Activated B cell treated with CpG ODN at 0.5 μM for 24 hours (primary cell): ENCODE results near the gene MORC2. TPM values are rescaled to one million over a fixed set of nuclear protein-coding genes. Genes with fewer than 3 reads are reported as not detected.

Source experiments
- ATAC-seq: fragments of 200-7000 bp; cut with Tn5 transposase; one replicate; pipeline ENCODE4 v1.10.0; 2021; ENCODE audit warnings: low read depth, mild to moderate bottlenecking, moderate library complexity
- CTCF ChIA-PET: fragments of 350-600 bp; sonication (Branson Sonifier 250); formaldehyde crosslinking; loops from one replicate; lab custom pipeline; 2021; ENCODE audit warnings: antibody characterized with exemption; lab: Charles Lee
- POLR2A ChIA-PET: fragments of 350-600 bp; sonication (Branson Sonifier 250); formaldehyde crosslinking; loops from one replicate; lab custom pipeline; 2021; ENCODE audit warnings: antibody characterized with exemption; lab: Charles Lee
- DNase-seq: peaks from one replicate; pipeline ENCODE4 v3.0.0; 2022
- H3K27ac Mint-ChIP-seq: one replicate; pipeline ENCODE4 v1.8.0; 2020; ENCODE audit warnings: mixed read lengths
- H3K27me3 Mint-ChIP-seq: one replicate; pipeline ENCODE4 v1.8.0; 2021; ENCODE audit warnings: mixed read lengths
- H3K36me3 Mint-ChIP-seq: one replicate; pipeline ENCODE4 v1.8.0; 2021; ENCODE audit warnings: low read depth, mixed read lengths
- H3K4me1 Mint-ChIP-seq: one replicate; pipeline ENCODE4 v1.8.0; 2021; ENCODE audit warnings: mixed read lengths
- H3K4me3 Mint-ChIP-seq: one replicate; pipeline ENCODE4 v1.8.0; 2020; ENCODE audit warnings: mild to moderate bottlenecking, mixed read lengths
- H3K9me3 Mint-ChIP-seq: one replicate; pipeline ENCODE4 v1.8.0; 2020; ENCODE audit warnings: mixed read lengths
- intact Hi-C: fragments of 100-400 bp; cut with micrococcal nuclease; formaldehyde crosslinking; loops from one replicate; pipeline ENCODE4 v1.15.1; 2024
- total RNA-seq: library from RNA; stranded (reverse); gene quantifications from 2 replicates; pipeline ENCODE4 v1.2.3, GENCODE V29; 2022
- TF ChIP-seq, protein P1 (sequence below): fragments of 200-600 bp; IDR thresholded peaks from one replicate; pipeline ENCODE4 v1.8.0; 2022; ENCODE audit warnings: antibody characterized with exemption, mild to moderate bottlenecking

MORC2 gene
- total RNA-seq, 1 donor from 2014 or later, result 23.8 TPM

GRCh38 chr22:30953206-30953605 is 15.4 kb downstream of the MORC2 start:
- H3K27ac Mint-ChIP-seq, result no peak overlapping the region
- H3K36me3 Mint-ChIP-seq, result peaks cover 69% of the 10 kb centered on the region
- no peak for ATAC-seq
- ChIA-PET POLR2A (no interaction called here), CTCF (no interaction called here)
- no peaks in the 10 kb centered on the region for H3K27me3 Mint-ChIP-seq
- H3K4me1 Mint-ChIP-seq, result no peaks in the 10 kb centered on the region
- TF ChIP-seq, protein P1, sequence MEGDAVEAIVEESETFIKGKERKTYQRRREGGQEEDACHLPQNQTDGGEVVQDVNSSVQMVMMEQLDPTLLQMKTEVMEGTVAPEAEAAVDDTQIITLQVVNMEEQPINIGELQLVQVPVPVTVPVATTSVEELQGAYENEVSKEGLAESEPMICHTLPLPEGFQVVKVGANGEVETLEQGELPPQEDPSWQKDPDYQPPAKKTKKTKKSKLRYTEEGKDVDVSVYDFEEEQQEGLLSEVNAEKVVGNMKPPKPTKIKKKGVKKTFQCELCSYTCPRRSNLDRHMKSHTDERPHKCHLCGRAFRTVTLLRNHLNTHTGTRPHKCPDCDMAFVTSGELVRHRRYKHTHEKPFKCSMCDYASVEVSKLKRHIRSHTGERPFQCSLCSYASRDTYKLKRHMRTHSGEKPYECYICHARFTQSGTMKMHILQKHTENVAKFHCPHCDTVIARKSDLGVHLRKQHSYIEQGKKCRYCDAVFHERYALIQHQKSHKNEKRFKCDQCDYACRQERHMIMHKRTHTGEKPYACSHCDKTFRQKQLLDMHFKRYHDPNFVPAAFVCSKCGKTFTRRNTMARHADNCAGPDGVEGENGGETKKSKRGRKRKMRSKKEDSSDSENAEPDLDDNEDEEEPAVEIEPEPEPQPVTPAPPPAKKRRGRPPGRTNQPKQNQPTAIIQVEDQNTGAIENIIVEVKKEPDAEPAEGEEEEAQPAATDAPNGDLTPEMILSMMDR, result no peak
- no peaks in the 10 kb centered on the region for H3K9me3 Mint-ChIP-seq
- H3K4me3 Mint-ChIP-seq, result no peak overlapping the region
- intact Hi-C loops, result no loop called here
- DNase-seq, result no peak

DNA sequence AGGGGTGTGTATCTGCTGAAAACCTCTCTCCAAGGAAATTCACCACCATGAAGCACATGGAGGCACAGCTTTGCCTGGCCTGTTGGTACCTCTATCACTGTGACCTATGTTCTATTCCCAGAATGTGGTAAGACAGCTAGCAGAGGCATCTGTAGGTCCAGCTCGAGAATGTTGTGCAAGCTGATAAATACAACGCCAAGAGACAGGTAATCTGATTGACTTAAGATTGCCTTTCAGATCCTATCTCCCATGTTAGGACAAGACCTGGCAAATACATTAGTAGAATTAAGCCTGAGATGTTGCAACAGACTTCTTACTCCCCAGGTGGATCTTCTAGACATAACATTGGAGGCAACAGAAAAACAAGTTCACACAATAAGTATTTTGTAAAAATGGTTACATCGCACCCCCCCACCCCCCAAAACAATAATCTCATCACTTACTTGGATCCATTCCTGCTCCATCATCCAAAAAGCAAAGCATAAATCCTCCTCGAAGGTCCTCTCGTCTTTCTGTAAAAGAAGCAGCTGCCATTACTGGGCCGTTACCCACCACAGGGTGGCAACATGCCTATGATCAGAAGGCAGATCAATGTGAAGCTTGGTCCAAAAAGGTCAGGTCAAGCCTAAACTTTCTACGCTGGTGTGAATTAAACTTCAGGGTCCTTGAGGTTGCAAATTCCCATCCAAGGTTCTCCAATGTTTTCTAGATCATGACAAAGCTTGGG is 18.5 kb downstream of the MORC2 start:
- CTCF ChIA-PET, result interaction anchor here (1.3 to 2.9 kb wide), 2 partner anchors 135 to 281 kb away, joined by 3 to 8 read pairs; no protein-coding TSS in a partner anchor
- Mint-ChIP-seq H3K27ac (no peak overlapping the region), H3K36me3 (peaks cover 72% of the 10 kb centered on the region), H3K4me1 (no peaks in the 10 kb centered on the region), H3K4me3 (no peak overlapping the region), H3K9me3 (no peaks in the 10 kb centered on the region), H3K27me3 (no peaks in the 10 kb centered on the region)
- DNase-seq, result no peak
- ATAC-seq, result no peak
- POLR2A ChIA-PET, result no interaction called here
- intact Hi-C loops, result loop anchor here (2.0 kb wide), 1 partner anchor 281 kb away; no protein-coding TSS in a partner anchor
- TF ChIP-seq, protein P1, result no peak

DNA sequence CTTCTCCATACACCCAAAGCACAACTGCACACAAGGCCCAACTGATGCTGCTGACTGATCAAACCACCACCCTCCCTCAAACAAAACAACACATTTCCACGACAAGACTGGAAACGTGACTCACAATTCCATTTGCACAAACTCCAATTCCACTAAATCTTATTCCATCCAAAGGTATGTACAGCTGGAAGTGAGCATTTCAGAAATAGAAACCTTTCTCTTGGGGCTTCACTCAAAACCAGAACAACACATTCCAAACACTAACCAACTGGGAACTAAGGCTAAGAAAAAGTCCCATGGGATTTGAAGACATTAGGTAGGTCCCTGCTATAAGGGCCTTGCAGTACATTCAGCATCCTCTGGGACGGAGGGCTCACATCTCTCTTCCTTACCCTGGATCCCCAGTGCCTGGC is 19.6 kb downstream of the MORC2 start:
- no peaks in the 10 kb centered on the region for H3K9me3 Mint-ChIP-seq
- DNase-seq (no peak), ATAC-seq (no peak)
- CTCF ChIA-PET, result interaction anchor here (0.9 to 2.9 kb wide), 2 partner anchors 19 to 136 kb away, joined by 3 to 8 read pairs; no protein-coding TSS in a partner anchor
- POLR2A ChIA-PET, result interaction anchor here (0.6 kb wide), 1 partner anchor 211 kb away, joined by 6 read pairs; the partner anchor contains the start of gene RNF185
- no peaks in the 10 kb centered on the region for H3K27me3 Mint-ChIP-seq
- H3K4me1 Mint-ChIP-seq, result no peaks in the 10 kb centered on the region
- intact Hi-C loops, result loop anchor here (1.0 kb wide), 2 partner anchors 136 to 200 kb away; no protein-coding TSS in a partner anchor
- TF ChIP-seq, protein P1, result no peak
- peaks cover 78% of the 10 kb centered on the region for H3K36me3 Mint-ChIP-seq
- no peak overlapping the region for H3K4me3 Mint-ChIP-seq
- no peak overlapping the region for H3K27ac Mint-ChIP-seq

DNA sequence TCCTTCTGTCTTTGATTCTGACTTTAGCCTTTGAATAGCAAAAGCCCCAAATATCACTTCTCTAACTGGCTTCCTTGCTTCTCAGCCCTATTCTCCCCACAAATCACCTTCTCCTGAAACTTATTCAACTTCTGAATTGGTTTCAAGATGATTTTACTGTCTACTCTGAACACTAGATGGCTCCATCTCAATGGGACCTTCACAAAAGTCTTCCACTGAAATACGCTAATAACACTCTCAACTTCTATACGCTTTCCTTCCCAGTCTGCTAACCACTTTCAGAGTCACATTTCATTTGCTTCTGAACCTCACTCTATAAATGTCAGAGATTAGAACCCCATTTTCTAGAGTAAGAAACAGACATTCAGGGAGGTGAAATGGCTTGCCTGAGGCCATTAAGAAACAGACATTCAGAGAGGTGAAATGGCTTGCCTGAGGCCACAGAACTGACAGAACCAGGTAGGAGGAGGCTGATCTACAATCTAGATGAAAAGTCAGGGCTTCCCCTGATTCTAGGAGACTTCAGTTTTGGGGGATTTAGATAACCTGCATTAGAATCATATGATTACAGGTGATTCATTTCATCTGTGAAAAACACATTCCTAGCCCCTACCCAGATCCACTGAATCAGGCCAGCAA is 20.6 kb downstream of the MORC2 start:
- H3K4me1 Mint-ChIP-seq, result no peaks in the 10 kb centered on the region
- ChIA-PET POLR2A (no interaction called here), CTCF (interaction anchor here (2.1 kb wide), 1 partner anchor 137 kb away, joined by 12 read pairs; no protein-coding TSS in a partner anchor)
- TF ChIP-seq, protein P1, result no peak
- H3K36me3 Mint-ChIP-seq, result peaks cover 79% of the 10 kb centered on the region
- no peaks in the 10 kb centered on the region for H3K9me3 Mint-ChIP-seq
- intact Hi-C loops, result loop anchor here (1.0 kb wide), 2 partner anchors 137 to 201 kb away; no protein-coding TSS in a partner anchor
- no peaks in the 10 kb centered on the region for H3K27me3 Mint-ChIP-seq
- DNase-seq (no peak), ATAC-seq (no peak)
- no peak overlapping the region for H3K27ac Mint-ChIP-seq
- no peak overlapping the region for H3K4me3 Mint-ChIP-seq
